WTC11 (cell line): ENCODE data around the gene LIN7B. TPM values are rescaled to one million over a fixed set of nuclear protein-coding genes. Genes with fewer than 3 reads are reported as not detected.
A peak's percentile ranks its signal among the peaks of the same experiment; 100 is the strongest.

Experiments
- ATF1 ChIP-seq: sonication (generic); formaldehyde crosslinking; IDR thresholded peaks from 2 replicates; pipeline ENCODE4 v1.8.1; 2023; ENCODE audit warnings: mild to moderate bottlenecking, moderate library complexity, missing genetic modification reagents
- ATF2 ChIP-seq: sonication (generic); formaldehyde crosslinking; IDR thresholded peaks from 2 replicates; pipeline ENCODE4 v1.8.1; 2022; ENCODE audit warnings: low read depth, missing genetic modification reagents, borderline replicate concordance
- CTCF ChIP-seq: fragments of 200-600 bp; IDR thresholded peaks from 2 replicates; pipeline ENCODE4 v1.8.0; 2022; ENCODE audit warnings: antibody characterized with exemption
- E2F5 ChIP-seq: sonication (generic); formaldehyde crosslinking; IDR thresholded peaks from 2 replicates; pipeline ENCODE4 v1.8.1; 2022; ENCODE audit warnings: mild to moderate bottlenecking, moderate library complexity, missing genetic modification reagents
- HMGA2 ChIP-seq: fragments of 250-450 bp; sonication (Bioruptor Pico); IDR thresholded peaks from 2 replicates; pipeline ENCODE4 v1.4.0; 2021; ENCODE audit warnings: mild to moderate bottlenecking, moderate library complexity
- KAT7 ChIP-seq: sonication (generic); formaldehyde crosslinking; IDR thresholded peaks from 2 replicates; pipeline ENCODE4 v1.8.1; 2023; ENCODE audit warnings: missing genetic modification reagents, mild to moderate bottlenecking, borderline replicate concordance
- MLX ChIP-seq: sonication (generic); formaldehyde crosslinking; IDR thresholded peaks from 2 replicates; pipeline ENCODE4 v1.8.1; 2023; ENCODE audit warnings: mild to moderate bottlenecking, missing genetic modification reagents, moderate library complexity
- MXD4 ChIP-seq: fragments of 250-450 bp; sonication (Bioruptor Pico); IDR thresholded peaks from 2 replicates; pipeline ENCODE4 v1.8.0; 2021; ENCODE audit warnings: mild to moderate bottlenecking, moderate library complexity, borderline replicate concordance
- NFYB ChIP-seq: sonication (generic); formaldehyde crosslinking; conservative IDR thresholded peaks from 2 replicates; pipeline ENCODE4 v1.8.0; 2022; ENCODE audit warnings: low read depth, missing genetic modification reagents
- PRDM15 ChIP-seq: sonication (generic); formaldehyde crosslinking; IDR thresholded peaks from 2 replicates; pipeline ENCODE4 v1.8.0; 2022; ENCODE audit warnings: missing genetic modification reagents
- SMAD4 ChIP-seq: sonication (generic); formaldehyde crosslinking; IDR thresholded peaks from 2 replicates; pipeline ENCODE4 v1.8.0; 2022; ENCODE audit warnings: mild to moderate bottlenecking, missing genetic modification reagents
- SP1 ChIP-seq: sonication (generic); formaldehyde crosslinking; conservative IDR thresholded peaks from 2 replicates; pipeline ENCODE4 v1.8.1; 2022; ENCODE audit warnings: missing genetic modification reagents
- ZNF121 ChIP-seq: sonication (generic); formaldehyde crosslinking; IDR thresholded peaks from 2 replicates; pipeline ENCODE4 v1.8.0; 2023; ENCODE audit warnings: missing genetic modification reagents
- ZNF219 ChIP-seq: sonication (generic); formaldehyde crosslinking; IDR thresholded peaks from 2 replicates; pipeline ENCODE4 v1.8.0; 2023; ENCODE audit warnings: missing genetic modification reagents, mild to moderate bottlenecking, borderline replicate concordance
- ZNF232 ChIP-seq: sonication (generic); formaldehyde crosslinking; IDR thresholded peaks from 2 replicates; pipeline ENCODE4 v1.8.0; 2022; ENCODE audit warnings: mild to moderate bottlenecking, missing genetic modification reagents
- ZNF281 ChIP-seq: sonication (generic); formaldehyde crosslinking; IDR thresholded peaks from 2 replicates; pipeline ENCODE4 v1.8.0; 2023; ENCODE audit warnings: mild to moderate bottlenecking, missing genetic modification reagents
- total RNA-seq: library from RNA; stranded (reverse); gene quantifications from 3 replicates; pipeline ENCODE4 v1.2.3, GENCODE V29; 2021
- TF ChIP-seq, protein P1 (sequence below): sonication (generic); formaldehyde crosslinking; IDR thresholded peaks from 2 replicates; pipeline ENCODE4 v1.8.1; 2023; ENCODE audit warnings: mild to moderate bottlenecking, missing genetic modification reagents, moderate library complexity
- TF ChIP-seq, protein P2 (sequence below): sonication (generic); formaldehyde crosslinking; IDR thresholded peaks from 2 replicates; pipeline ENCODE4 v1.8.1; 2023; ENCODE audit warnings: mild to moderate bottlenecking, missing genetic modification reagents
- TF ChIP-seq, protein P3 (sequence below): sonication (generic); formaldehyde crosslinking; IDR thresholded peaks from 2 replicates; pipeline ENCODE4 v1.8.1; 2022; ENCODE audit warnings: missing genetic modification reagents, borderline replicate concordance
- TF ChIP-seq, protein P4 (sequence below): sonication (generic); formaldehyde crosslinking; conservative IDR thresholded peaks from 2 replicates; pipeline ENCODE4 v1.8.1; 2022; ENCODE audit warnings: mild to moderate bottlenecking, missing genetic modification reagents

The LIN7B gene
- total RNA-seq, 1 experiment from 2014 or later, result 5.1 TPM

- 0 out of 2 replicates have a peak, but pooled peaks have one; percentile 68 for TF ChIP-seq PRDM15 (CRISPR knock-in tag)
- no peak for TF ChIP-seq ATF2 (CRISPR knock-in tag)
- TF ChIP-seq, protein P1, sequence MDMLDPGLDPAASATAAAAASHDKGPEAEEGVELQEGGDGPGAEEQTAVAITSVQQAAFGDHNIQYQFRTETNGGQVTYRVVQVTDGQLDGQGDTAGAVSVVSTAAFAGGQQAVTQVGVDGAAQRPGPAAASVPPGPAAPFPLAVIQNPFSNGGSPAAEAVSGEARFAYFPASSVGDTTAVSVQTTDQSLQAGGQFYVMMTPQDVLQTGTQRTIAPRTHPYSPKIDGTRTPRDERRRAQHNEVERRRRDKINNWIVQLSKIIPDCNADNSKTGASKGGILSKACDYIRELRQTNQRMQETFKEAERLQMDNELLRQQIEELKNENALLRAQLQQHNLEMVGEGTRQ (CRISPR knock-in tag), result no peak
- TF ChIP-seq, protein P2, sequence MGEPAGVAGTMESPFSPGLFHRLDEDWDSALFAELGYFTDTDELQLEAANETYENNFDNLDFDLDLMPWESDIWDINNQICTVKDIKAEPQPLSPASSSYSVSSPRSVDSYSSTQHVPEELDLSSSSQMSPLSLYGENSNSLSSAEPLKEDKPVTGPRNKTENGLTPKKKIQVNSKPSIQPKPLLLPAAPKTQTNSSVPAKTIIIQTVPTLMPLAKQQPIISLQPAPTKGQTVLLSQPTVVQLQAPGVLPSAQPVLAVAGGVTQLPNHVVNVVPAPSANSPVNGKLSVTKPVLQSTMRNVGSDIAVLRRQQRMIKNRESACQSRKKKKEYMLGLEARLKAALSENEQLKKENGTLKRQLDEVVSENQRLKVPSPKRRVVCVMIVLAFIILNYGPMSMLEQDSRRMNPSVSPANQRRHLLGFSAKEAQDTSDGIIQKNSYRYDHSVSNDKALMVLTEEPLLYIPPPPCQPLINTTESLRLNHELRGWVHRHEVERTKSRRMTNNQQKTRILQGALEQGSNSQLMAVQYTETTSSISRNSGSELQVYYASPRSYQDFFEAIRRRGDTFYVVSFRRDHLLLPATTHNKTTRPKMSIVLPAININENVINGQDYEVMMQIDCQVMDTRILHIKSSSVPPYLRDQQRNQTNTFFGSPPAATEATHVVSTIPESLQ (CRISPR knock-in tag), result no peak
- TF ChIP-seq CTCF, result no peak
- no peak for TF ChIP-seq HMGA2 (CRISPR knock-in tag)
- no peak for TF ChIP-seq NFYB (CRISPR knock-in tag)
- TF ChIP-seq, protein P3, sequence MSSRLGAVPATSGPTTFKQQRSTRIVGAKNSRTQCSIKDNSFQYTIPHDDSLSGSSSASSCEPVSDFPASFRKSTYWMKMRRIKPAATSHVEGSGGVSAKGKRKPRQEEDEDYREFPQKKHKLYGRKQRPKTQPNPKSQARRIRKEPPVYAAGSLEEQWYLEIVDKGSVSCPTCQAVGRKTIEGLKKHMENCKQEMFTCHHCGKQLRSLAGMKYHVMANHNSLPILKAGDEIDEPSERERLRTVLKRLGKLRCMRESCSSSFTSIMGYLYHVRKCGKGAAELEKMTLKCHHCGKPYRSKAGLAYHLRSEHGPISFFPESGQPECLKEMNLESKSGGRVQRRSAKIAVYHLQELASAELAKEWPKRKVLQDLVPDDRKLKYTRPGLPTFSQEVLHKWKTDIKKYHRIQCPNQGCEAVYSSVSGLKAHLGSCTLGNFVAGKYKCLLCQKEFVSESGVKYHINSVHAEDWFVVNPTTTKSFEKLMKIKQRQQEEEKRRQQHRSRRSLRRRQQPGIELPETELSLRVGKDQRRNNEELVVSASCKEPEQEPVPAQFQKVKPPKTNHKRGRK (CRISPR knock-in tag), result no peak
- TF ChIP-seq ZNF121 (CRISPR knock-in tag), result no peak
- TF ChIP-seq ZNF232 (CRISPR knock-in tag), result no peak
- TF ChIP-seq E2F5 (CRISPR knock-in tag), result no peak; the same call in 1 of the 2 replicates
- TF ChIP-seq, protein P4, sequence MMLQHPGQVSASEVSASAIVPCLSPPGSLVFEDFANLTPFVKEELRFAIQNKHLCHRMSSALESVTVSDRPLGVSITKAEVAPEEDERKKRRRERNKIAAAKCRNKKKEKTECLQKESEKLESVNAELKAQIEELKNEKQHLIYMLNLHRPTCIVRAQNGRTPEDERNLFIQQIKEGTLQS, result no peak
- no peak for TF ChIP-seq MLX (CRISPR knock-in tag)
- no peak for TF ChIP-seq KAT7 (CRISPR knock-in tag)
- TF ChIP-seq ATF1 (CRISPR knock-in tag), result no peak
- TF ChIP-seq SMAD4, result no peak
- peak; percentile 50; the same call in 1 of the 2 replicates for TF ChIP-seq SP1
- TF ChIP-seq ZNF281, result no peak
- TF ChIP-seq MXD4 (CRISPR knock-in tag), result no peak
- TF ChIP-seq ZNF219 (CRISPR knock-in tag), result no peak
Observed at GRCh38 chr19:49149652-49150105, 35.5 kb downstream of the LIN7B start (continued).
